K562 (cell line): ENCODE results near the gene ABHD16A. TPM values are rescaled to one million over a fixed set of nuclear protein-coding genes. Genes with fewer than 3 reads are reported as not detected.

ENCODE experiments used
- ATF2 ChIP-seq: sonication (generic); formaldehyde crosslinking; IDR thresholded peaks from 2 replicates; pipeline ENCODE4 v1.8.1; 2022; ENCODE audit warnings: missing genetic modification reagents
- BCL6 ChIP-seq: fragments of 250-450 bp; sonication (Bioruptor Pico); IDR thresholded peaks from 2 replicates; pipeline ENCODE4 v1.4.0; 2020
- CBX8 ChIP-seq: fragments of 200-600 bp; sonication (generic); IDR thresholded peaks from 2 replicates; pipeline ENCODE4 v1.6.1; 2012; ENCODE audit warnings: borderline replicate concordance, mixed run types, low read depth, mild to moderate bottlenecking, moderate library complexity, mixed read lengths, low read length, control low read depth, inconsistent platforms; ENCODE audit not compliant: poor library complexity, severe bottlenecking; ENCODE audit errors: extremely low read depth
- ESRRB ChIP-seq: fragments of 250-450 bp; sonication (Bioruptor Pico); IDR thresholded peaks from 2 replicates; pipeline ENCODE4 v1.5.0; 2020; ENCODE audit warnings: mild to moderate bottlenecking, moderate library complexity, borderline replicate concordance
- HDGF ChIP-seq: fragments of 450-650 bp; IDR thresholded peaks from 2 replicates; pipeline ENCODE4 v1.6.1; 2016
- IRF9 ChIP-seq: fragments of 450-650 bp; IDR thresholded peaks from 2 replicates; pipeline ENCODE4 v1.6.1; 2016; ENCODE audit warnings: missing biosample characterization, missing genetic modification characterization
- MAFF ChIP-seq: IDR thresholded peaks from 2 replicates; pipeline ENCODE4 v1.6.1; 2012; ENCODE audit warnings: low read length, improper control_type of control experiment
- MIER1 ChIP-seq: fragments of 450-650 bp; IDR thresholded peaks from 2 replicates; pipeline ENCODE4 v1.6.1; 2016; ENCODE audit warnings: antibody characterized with exemption, mild to moderate bottlenecking, low read depth
- RNF219 ChIP-seq: fragments of 250-450 bp; sonication (Bioruptor Pico); IDR thresholded peaks from 2 replicates; pipeline ENCODE4 v1.5.0; 2022; ENCODE audit warnings: mild to moderate bottlenecking
- SMARCA5 ChIP-seq: fragments of 450-650 bp; IDR thresholded peaks from 2 replicates; pipeline ENCODE4 v1.6.1; 2016
- TCF3 ChIP-seq: sonication (generic); formaldehyde crosslinking; IDR thresholded peaks from 2 replicates; pipeline ENCODE4 v1.4.0; 2020; ENCODE audit warnings: mild to moderate bottlenecking, missing genetic modification reagents
- TFE3 ChIP-seq: fragments of 450-650 bp; formaldehyde crosslinking; IDR thresholded peaks from 2 replicates; pipeline ENCODE4 v1.4.0; 2020; ENCODE audit warnings: mild to moderate bottlenecking, mixed read lengths
- ZFP91 ChIP-seq: sonication (generic); formaldehyde crosslinking; IDR thresholded peaks from 2 replicates; pipeline ENCODE4 v1.8.0; 2022; ENCODE audit warnings: mild to moderate bottlenecking, missing genetic modification reagents
- ZNF121 ChIP-seq: sonication (generic); formaldehyde crosslinking; conservative IDR thresholded peaks from 2 replicates; pipeline ENCODE4 v1.8.0; 2022; ENCODE audit warnings: missing genetic modification reagents
- ZNF280B ChIP-seq: fragments of 250-450 bp; sonication (Bioruptor Pico); IDR thresholded peaks from 2 replicates; pipeline ENCODE4 v1.5.1; 2021; ENCODE audit warnings: mild to moderate bottlenecking
- ZNF41 ChIP-seq: fragments of 250-450 bp; sonication (Bioruptor Pico); conservative IDR thresholded peaks from 2 replicates; pipeline ENCODE4 v1.4.0; 2020; ENCODE audit warnings: mild to moderate bottlenecking
- ZNF695 ChIP-seq: fragments of 450-650 bp; formaldehyde crosslinking; IDR thresholded peaks from 2 replicates; pipeline ENCODE4 v1.4.0; 2020; ENCODE audit warnings: mild to moderate bottlenecking, moderate library complexity
- ZNF778 ChIP-seq: fragments of 450-650 bp; formaldehyde crosslinking; IDR thresholded peaks from 2 replicates; pipeline ENCODE4 v1.4.0; 2020; ENCODE audit warnings: mild to moderate bottlenecking, moderate library complexity
- polyA plus RNA-seq, 8 experiments: library from polyadenylated mRNA; depleted of rRNA in 4 of 8; stranded (reverse) in 5 of 8; unstranded in 3 of 8; fragments of >200 nt; fragmentation: Nextera tagmentation in 2 of 8; fragmentation: Illumina TruSeq in 1 of 8; extraction: Ambion mirVana in 2 of 8; extraction: Trizol in 1 of 8; gene quantifications; 2 replicates each; pipeline versions ENCODE4 v1.2.1 to v1.2.3, GENCODE V29; 2011 to 2014; ENCODE audit warnings: inconsistent platforms in 1 of 8, missing spikeins in 1 of 8
- total RNA-seq, 7 experiments: library from RNA; depleted of rRNA in 6 of 7; stranded (reverse); fragments of >200 nt in 6 of 7; fragmentation: Illumina TruSeq in 2 of 7; extraction: Trizol in 2 of 7; gene quantifications; 2 replicates each; pipeline versions ENCODE4 v1.2.1 to v1.2.3, GENCODE V29; 2011 to 2021; ENCODE audit warnings: low replicate concordance in 1 of 7

Gene ABHD16A
- total and polyA plus RNA-seq, 9 of the 15 experiments (the other 6 are each of a cell fraction or from before 2014, with no cell fraction given): 25.8 to 120 (median 81.6) TPM

GRCh38 chr6:31736021-31736767 is 33.1 kb upstream of the ABHD16A start, which contains the start of gene CLIC1 (continued):
- TF ChIP-seq ZNF778 (CRISPR knock-in tag) (no peak), TCF3 (no peak), RNF219 (CRISPR knock-in tag) (0 out of 2 replicates have a peak, but pooled peaks have one; percentile 43), TFE3 (CRISPR knock-in tag) (no peak), HDGF (no peak), ZNF695 (CRISPR knock-in tag) (peak; percentile 78; the same call in 1 of the 2 replicates), ZNF121 (peak; percentile 32; the same call in 1 of the 2 replicates), MIER1 (no peak), IRF9 (tag) (0 out of 2 replicates have a peak, but pooled peaks have one; percentile 55), MAFF (no peak), ESRRB (CRISPR knock-in tag) (peak; percentile 53; the same call in 1 of the 2 replicates), ZNF280B (no peak), ATF2 (no peak), ZNF41 (CRISPR knock-in tag) (no peak; the same call in 1 of the 2 replicates), BCL6 (CRISPR knock-in tag) (no peak), SMARCA5 (no peak), CBX8 (no peak), ZFP91 (CRISPR knock-in tag) (no peak)
